ENCODE data around the gene UBAC1.
"Not testable (repeated sequence)": the region's sequence is repeated elsewhere in the genome, so short reads cannot be mapped to it uniquely, and the experiment has no call there.

Gene UBAC1

GRCh38 chr9:135968601-135969000 lies 7.4 kb upstream of the UBAC1 start:
- TF ChIP-seq ESRRG (CRISPR knock-in tag; IDR thresholded peaks at IDR 0.05) (no peak), ZC3H10 (CRISPR knock-in tag; IDR thresholded peaks at IDR 0.05) (no peak), CSRNP3 (CRISPR knock-in tag; IDR thresholded peaks at IDR 0.05) (no peak), PATZ1 (CRISPR knock-in tag; IDR thresholded peaks at IDR 0.05; ENCODE audit: borderline replicate concordance) (no peak), ZFP30 (CRISPR knock-in tag; IDR thresholded peaks at IDR 0.05) (no peak), ZFP3 (CRISPR knock-in tag; IDR thresholded peaks at IDR 0.05) (no peak), TOX (CRISPR knock-in tag; IDR thresholded peaks at IDR 0.05; ENCODE audit: borderline replicate concordance) (no peak), ZNF70 (CRISPR knock-in tag; IDR thresholded peaks at IDR 0.05) (no peak), PPARA (CRISPR knock-in tag; IDR thresholded peaks at IDR 0.05; ENCODE audit: borderline replicate concordance) (no peak), CREB5 (CRISPR knock-in tag; IDR thresholded peaks at IDR 0.05; ENCODE audit: low read depth) (no peak), GLIS3 (CRISPR knock-in tag; IDR thresholded peaks at IDR 0.05) (no peak), ARNTL (CRISPR knock-in tag; IDR thresholded peaks at IDR 0.05; ENCODE audit: borderline replicate concordance, low read depth) (no peak), CSDC2 (CRISPR knock-in tag; IDR thresholded peaks at IDR 0.05) (no peak)
- no peak for ATAC-seq

GRCh38 chr9:135968083-135968476 lies 6.9 kb upstream of the UBAC1 start:
- ATAC-seq, result no peak
- no peak for TF ChIP-seq OSR1 (CRISPR knock-in tag; IDR thresholded peaks at IDR 0.05)
- TF ChIP-seq ZFP3 (CRISPR knock-in tag; IDR thresholded peaks at IDR 0.05), result peak; percentile 59; the same call in 1 of the 2 replicates
- no peak for TF ChIP-seq BACH2 (CRISPR knock-in tag; IDR thresholded peaks at IDR 0.05; ENCODE audit: borderline replicate concordance)
- TF ChIP-seq ISL1 (CRISPR knock-in tag; IDR thresholded peaks at IDR 0.05), result no peak
- TF ChIP-seq TSHZ2 (CRISPR knock-in tag; IDR thresholded peaks at IDR 0.05), result no peak
- no peak for TF ChIP-seq ZNF565 (CRISPR knock-in tag; conservative IDR thresholded peaks at IDR 0.05; ENCODE audit: low read depth)
- TF ChIP-seq TOX (CRISPR knock-in tag; IDR thresholded peaks at IDR 0.05; ENCODE audit: borderline replicate concordance), result no peak
- no peak for TF ChIP-seq PPARA (CRISPR knock-in tag; IDR thresholded peaks at IDR 0.05; ENCODE audit: borderline replicate concordance)

GRCh38 chr9:135966916-135967260 lies 5.7 kb upstream of the UBAC1 start:
- not testable (repeated sequence) for ATAC-seq

GRCh38 chr9:135965124-135965756 lies 4.1 kb upstream of the UBAC1 start:
- no peak for TF ChIP-seq ZFP3 (CRISPR knock-in tag; IDR thresholded peaks at IDR 0.05)
- no peak for TF ChIP-seq TCF4 (CRISPR knock-in tag; IDR thresholded peaks at IDR 0.05; ENCODE audit: borderline replicate concordance)
- TF ChIP-seq ZNF70 (CRISPR knock-in tag; IDR thresholded peaks at IDR 0.05), result no peak
- TF ChIP-seq TOX (CRISPR knock-in tag; IDR thresholded peaks at IDR 0.05; ENCODE audit: borderline replicate concordance), result no peak
- no peak for TF ChIP-seq ZNF565 (CRISPR knock-in tag; conservative IDR thresholded peaks at IDR 0.05; ENCODE audit: low read depth)
- TF ChIP-seq ZFP30 (CRISPR knock-in tag; IDR thresholded peaks at IDR 0.05), result no peak
- TF ChIP-seq CSRNP3 (CRISPR knock-in tag; IDR thresholded peaks at IDR 0.05), result no peak
- no peak for TF ChIP-seq OSR1 (CRISPR knock-in tag; IDR thresholded peaks at IDR 0.05)
- no peak for TF ChIP-seq PATZ1 (CRISPR knock-in tag; IDR thresholded peaks at IDR 0.05; ENCODE audit: borderline replicate concordance)
- TF ChIP-seq RARB (CRISPR knock-in tag; IDR thresholded peaks at IDR 0.05), result no peak
- no peak for ATAC-seq

Data from SK-N-SH treated with all-trans-retinoic acid at 6 μM for 48 hours (cell line).